ENCODE results near the gene RGL3.
"Not testable (repeated sequence)": the region's sequence is repeated elsewhere in the genome, so short reads cannot be mapped to it uniquely, and the experiment has no call there.

RGL3 gene

DNA sequence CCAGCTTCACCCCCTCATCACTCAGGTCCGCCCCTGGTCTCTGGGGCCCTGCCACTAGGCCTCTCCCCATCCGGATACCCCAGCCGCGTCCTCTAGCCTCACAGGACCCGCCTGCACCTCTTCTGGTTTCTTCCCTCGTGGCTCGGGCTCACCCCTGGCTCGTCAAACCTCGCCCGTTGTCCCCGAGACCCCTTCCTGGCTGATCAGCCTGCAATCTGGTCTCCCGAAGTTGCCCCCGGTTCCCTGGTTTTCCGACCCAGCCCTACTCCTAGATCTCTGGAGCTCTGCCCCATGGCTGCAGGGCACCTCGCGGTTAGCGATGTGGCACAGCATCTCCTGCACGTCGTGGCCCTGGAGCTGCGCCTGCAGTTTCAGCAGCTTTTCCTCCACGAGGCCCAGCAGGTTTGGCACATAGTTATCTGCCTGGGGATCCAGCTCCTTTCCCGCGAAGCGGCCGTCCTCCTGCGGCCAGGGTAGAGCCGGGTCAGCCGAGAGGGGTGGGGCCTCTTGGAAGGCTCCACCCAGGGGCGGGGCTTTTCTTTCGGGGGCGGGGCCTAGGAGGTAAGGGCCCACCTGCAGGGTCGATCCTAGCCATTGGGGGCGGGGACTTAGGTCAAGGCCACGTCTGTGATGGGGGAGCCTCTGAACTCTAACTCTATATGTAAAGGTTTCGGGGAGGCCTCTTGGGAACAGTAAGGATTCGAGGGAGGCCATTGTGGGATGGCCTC, 2.4 kb upstream of the RGL3 start:
- DNase-seq (peak; percentile 69), ATAC-seq (peak; percentile 55)

DNA sequence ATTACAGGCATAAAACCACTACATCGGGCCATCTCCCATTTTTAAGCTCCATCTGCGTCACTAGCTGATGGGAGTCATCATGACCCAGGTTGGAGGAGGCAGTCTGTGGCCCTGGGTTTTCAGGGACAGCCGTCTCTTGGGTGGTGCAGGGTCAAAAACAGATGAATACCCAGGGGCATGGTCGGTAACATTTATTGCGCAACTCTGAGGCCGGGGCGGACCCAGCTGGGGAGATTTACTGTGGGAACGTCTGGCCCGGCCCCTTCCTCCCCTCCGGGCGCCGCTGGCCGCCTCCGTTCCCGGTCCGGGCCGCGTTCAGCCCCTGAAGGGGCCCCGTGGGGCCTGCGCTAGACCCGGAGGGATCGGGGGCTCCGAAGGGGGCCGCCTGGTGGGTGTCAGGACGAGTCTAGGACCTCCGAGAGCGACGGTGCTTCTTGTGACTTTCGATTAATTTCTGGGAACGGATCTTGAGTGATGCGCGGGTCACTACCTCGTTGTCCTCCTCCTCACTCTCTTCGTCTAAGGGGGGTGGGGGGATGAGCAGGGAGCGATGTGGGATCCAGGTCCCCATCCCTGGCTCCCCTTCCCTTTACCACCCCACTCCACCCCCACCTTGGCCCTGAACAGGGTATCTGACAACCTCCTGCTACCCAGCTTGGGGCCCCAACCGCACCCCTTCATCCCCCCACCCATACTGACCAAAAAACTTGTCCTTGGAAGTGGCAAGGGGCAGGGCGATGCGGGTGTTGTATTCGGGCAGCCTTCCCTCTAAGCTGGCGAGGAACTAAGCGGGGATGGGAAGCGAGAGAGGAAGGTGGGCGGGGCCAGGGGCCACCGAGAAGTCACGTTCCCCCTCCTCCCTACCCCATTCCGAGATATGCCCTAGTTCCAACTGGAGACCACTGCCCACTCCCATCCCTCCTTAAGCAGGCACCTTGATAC, 1.6 kb upstream of the RGL3 start:
- no peak for ATAC-seq
- peak; percentile 13 for DNase-seq

DNA sequence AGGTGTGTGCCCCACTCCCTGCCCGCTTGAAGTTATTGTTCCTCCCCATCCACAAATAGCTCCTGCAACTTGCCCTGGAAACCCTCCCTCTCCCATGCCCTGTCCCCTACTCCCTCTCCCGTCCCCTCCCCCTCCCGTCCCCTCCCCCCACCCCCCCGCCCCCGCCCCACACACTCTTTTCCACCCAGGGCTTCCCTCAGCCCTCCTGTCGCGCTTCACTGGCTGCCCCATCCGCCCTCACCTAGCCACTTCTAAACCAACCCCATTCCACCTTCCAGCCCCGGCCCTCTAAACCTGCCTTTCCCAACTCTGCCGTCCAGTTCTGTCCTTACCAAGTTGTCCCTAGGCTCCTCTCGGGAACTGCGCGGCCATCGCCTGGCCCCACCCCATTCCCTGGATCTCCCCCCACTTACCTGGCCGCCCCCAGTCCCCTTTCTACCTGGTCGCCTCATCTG, 993 bp downstream of the RGL3 start:
- no peak for DNase-seq
- ATAC-seq = no peak

- ATAC-seq (no peak), DNase-seq (no peak)
Observed at GRCh38 chr19:11416346-11417052, 2.6 kb downstream of the RGL3 start.

GRCh38 chr19:11414544-11414943, 4.6 kb downstream of the RGL3 start:
- DNase-seq (no peak), ATAC-seq (no peak)

- DNase-seq (no peak), ATAC-seq (no peak)
Observed at GRCh38 chr19:11410682-11411081, 8.4 kb downstream of the RGL3 start.

DNA sequence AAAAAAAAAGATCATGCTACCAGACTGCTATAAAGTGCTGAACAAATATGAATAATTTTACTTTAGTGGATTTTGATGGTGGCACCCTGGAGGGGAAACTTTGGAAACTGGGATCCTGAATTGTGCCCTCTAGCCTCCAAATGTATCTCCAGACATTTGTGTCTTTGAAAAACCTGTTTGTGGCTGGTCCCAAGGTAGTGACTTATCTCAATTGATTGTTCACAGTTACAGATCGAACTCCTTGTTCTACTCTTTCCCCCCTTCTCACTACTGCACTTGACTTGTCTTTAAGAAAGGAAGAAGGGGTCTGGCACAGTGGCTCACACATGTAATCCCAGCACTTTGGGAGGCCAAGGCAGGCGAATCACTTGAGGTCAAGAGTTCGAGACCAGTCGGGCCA, 10.5 kb downstream of the RGL3 start:
- ATAC-seq = no peak
- no peak for DNase-seq

- not testable (repeated sequence) for DNase-seq, ATAC-seq
Observed at GRCh38 chr19:11406703-11407236, 12.3 kb downstream of the RGL3 start.

- ATAC-seq (peak; percentile 71), DNase-seq (peak; percentile 63)
Observed at GRCh38 chr19:11405846-11406643, 13.1 kb downstream of the RGL3 start.

DNA sequence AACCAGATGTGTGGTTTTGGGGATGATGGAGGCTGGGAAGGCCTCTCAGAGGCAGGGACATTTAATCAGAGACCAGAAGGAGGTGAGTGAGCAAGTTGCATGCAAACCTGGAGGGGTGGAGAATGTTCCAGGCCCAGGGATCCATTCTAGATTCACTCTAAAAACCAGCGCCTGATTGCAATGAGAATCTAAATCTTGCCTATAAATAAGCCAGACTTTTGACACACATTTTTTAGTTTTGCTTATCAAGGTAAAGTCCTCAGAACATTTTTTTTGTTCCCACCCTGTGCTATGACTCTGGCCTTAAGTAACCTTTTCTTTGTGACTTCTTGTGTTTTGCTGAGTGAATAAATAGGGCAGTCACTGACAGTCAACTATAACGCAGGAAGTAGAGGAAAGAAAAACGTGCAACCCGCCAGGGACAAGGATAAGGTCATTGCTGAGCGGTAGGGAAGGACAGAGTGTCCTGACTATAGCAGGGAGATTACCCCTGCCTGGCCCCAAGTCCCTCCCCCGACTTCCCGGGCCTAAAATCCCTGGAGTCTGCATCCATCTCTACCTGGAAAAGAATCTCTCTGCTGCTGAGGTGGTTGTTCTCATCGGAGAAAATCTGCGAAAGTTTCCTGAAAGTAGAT, 14.4 kb downstream of the RGL3 start:
- DNase-seq (no peak), ATAC-seq (no peak)

DNA sequence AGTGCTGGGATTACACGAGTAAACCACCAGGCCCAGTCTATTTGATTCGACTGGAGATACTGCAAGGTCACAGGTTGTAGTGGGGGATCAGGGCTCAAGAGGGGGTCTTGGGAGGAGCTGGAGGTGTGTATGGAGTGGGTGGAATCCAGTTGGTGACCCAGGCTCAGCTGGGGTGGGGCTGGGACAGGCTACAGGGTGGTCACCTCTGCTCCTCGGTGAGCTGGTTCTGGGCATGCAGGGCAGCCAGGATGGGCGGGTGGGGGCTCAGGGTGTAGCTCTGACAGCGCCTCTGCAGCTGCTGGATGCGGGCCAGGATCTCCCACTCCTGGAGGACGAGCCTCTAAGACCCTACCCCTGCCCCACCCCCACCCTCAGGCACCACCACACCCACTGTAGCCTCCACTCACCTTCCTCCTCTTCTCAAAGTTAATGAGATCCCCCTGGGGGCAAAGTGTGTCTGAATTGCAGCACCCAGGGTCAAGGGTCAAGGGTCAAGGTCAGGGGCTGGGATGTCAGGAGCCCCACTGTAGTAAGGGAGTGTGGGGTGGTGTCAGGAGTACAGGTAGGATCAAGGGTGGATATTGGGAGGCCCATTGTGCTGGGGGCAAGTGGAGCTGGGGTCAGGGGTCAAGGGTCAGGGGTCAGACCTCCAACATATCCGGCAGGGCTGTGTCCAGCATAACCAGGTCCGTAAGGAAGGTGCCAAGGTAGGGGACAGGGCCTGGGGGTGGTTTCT, 17.1 kb downstream of the RGL3 start:
- ATAC-seq (no peak), DNase-seq (no peak)

- ATAC-seq (no peak), DNase-seq (no peak)
Observed at GRCh38 chr19:11400798-11401197, 18.3 kb downstream of the RGL3 start.

DNA sequence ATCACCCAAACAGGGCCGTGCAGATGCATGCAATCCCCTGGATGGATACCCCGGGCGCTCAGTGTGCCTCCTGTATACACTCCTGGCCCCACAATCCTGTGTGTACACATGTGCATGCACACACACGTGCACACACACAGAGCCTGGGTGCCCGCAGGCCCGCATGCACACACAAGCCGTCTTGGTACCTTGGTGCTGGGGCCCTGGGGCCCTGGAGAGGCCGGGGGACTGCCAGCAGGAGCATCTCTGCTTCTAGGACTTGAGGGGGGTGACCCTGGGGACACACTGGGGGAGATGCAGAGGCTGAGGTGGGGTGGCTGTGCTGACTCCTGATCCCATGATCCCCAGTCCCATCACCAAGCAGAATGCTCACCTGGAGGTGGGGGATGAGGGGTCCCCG, 19.4 kb downstream of the RGL3 start:
- DNase-seq (no peak), ATAC-seq (no peak)

DNA sequence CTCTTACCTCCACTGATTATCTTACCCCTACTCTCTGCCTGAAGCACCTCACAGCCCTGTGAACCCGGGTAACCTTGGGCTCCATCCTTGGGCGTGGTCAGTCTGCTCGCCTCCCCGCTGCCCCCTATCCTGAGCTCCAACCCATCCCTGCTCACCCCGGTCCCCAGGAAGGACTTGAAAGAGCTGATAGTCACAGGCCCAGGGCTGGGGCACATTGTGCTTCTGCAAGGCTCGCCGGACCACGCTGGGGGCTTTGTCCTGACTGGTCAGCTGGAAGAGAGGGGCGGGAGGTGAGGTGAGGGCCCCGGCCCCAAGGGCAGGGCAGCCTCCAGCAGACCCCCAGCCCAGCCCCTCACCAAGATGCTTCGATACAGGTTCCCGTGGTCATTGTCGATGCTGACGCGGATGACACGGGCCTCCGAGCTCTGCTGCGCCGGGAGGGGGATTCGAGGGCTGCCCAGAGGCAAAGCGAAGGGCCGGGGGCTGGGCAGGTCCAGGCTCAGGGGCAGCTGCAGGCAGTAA, 22.0 kb downstream of the RGL3 start:
- ATAC-seq (no peak), DNase-seq (no peak)

DNA sequence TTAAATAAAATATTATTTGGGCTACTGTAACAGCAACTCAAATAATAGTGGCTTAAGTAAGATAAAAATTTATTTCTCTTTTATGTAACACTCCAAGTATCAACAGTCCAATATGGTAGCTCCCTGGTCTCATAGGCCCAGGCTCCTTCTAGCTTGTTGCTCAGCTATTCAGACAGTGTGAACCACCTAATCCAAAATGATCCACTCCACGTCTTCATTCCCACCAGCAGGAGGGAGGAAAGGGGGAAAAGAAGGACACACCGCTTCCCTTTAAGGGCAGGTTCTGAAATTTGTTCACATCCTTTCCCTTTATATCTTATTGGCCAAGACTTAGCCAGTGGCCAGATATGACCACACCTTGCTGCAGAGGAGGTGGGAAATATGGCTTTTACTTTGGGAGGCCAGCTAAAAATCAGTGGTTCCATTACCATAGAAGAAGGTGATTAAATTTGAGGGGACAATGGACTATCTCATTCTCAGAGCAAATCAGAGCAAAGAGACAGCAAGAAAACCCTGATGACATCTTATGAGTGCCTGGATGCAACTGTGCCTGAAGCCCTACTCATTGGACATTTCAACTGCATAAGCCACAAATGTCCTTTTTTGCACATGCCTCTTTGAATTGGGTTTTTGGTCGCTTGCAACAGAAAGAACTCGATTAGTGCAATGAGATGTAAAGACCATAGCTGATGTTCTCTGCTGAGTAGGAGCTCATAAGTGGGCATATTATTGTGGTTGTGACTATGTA, 28.0 kb downstream of the RGL3 start:
- no peak for DNase-seq
- no peak for ATAC-seq

- ATAC-seq (no peak), DNase-seq (no peak)
Observed at GRCh38 chr19:11390359-11390758, 28.8 kb downstream of the RGL3 start.

- no peak for DNase-seq
- ATAC-seq = no peak
Observed at GRCh38 chr19:11387162-11388034, 31.7 kb downstream of the RGL3 start.

GRCh38 chr19:11384778-11385129, 34.4 kb downstream of the RGL3 start:
- ATAC-seq (no peak), DNase-seq (no peak)

DNA sequence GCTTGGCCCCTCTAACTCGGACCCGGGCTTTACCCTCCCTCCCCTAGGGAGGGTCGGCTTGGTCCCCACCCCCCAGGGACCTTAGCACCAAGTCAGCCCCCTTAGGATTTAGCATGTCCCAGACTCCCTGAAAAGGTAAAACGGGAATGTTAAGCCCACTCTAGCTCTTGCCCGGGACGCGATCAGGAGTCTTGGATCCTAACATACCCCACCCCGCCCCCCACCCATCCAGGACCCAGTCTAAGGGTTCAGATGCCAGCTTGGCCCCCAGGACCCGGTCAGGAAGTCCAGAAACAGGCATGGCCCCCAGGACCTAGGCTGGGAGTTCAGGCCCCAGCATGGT, 35.4 kb downstream of the RGL3 start:
- no peak for DNase-seq
- ATAC-seq = no peak

Data from stimulated activated naive CD8-positive, alpha-beta T cell treated with anti-CD3 and anti-CD28 coated beads, Interleukin-15, Interleukin-2, amounts not matched to agents 100 U/mL and 50 U/mL, for 24 hours (primary cell).